DND-41 (cell line): Measurements from ENCODE around the gene ELMOD1.

Experiments
- CTCF ChIP-seq: IDR thresholded peaks from 2 replicates; pipeline ENCODE4 v1.5.1; 2012; ENCODE audit warnings: borderline replicate concordance, low read length, moderate library complexity, mild to moderate bottlenecking; ENCODE audit not compliant: poor library complexity, severe bottlenecking; ENCODE audit errors: extremely low read depth
- EZH2 ChIP-seq: IDR thresholded peaks from 3 replicates; pipeline ENCODE4 v1.6.1; 2012; ENCODE audit warnings: borderline replicate concordance, low read depth, mild to moderate bottlenecking, moderate library complexity, low read length, inconsistent platforms; ENCODE audit not compliant: severe bottlenecking

GRCh38 chr11:107696140-107696539 is 105.2 kb downstream of the ELMOD1 start:
- TF ChIP-seq CTCF, result no peak
- TF ChIP-seq EZH2, result no peak
